ENCODE data around the gene LOXL3. TPM values are rescaled to one million over a fixed set of nuclear protein-coding genes. Genes with fewer than 3 reads are reported as not detected.

The LOXL3 gene
- total RNA-seq, 4 donors from 2014 or later = 0.48 to 4.3 (median 3.2) TPM; not detected in 1

DNA sequence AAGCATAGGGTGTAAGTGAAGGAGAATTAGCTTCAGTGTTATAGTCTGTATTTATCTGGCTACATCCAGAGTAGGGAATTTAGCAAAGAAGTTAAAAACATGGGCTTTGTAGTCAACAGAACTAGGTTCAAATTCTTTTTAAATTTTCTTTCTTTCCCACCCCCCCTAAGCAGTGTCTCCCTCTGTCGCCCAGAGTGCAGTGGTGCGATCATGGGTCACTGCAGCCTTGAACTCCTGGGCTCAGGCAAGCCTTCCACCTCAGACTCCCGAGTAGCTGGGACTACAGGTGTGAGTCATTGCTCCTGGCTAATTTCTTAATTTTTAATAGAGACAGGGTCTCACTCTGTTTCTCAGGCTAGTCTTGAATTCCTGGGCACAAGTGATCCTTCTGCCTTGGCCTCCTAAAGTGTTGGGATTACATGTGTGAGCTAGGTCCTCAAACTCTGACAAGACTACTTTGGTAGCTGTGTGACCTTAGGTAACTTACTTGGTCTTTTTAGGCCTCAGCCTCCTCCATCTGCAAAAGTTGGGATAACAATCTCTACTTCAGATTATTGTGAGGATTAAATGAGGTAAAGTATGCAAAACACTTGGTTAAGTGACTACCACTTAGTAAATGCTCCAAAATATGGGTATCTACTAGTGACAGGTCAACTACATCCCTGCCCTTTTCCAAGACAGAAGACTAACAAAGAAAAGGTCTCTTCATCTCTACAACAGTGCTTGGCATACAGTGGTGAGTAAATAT, 18.6 kb upstream of the LOXL3 start:
- H3K9me3 ChIP-seq = no peaks in the 10 kb centered on the region
- intact Hi-C loops (cut with DNase I) = no loop called here
- no peak for DNase-seq
- TF ChIP-seq CTCF (IDR thresholded peaks at IDR 0.05) (no peak), POLR2A (IDR thresholded peaks at IDR 0.05) (no peak)
- 71 to 80% methylated on average over 3 of the region's 3 CpGs for WGBS, 2 donors
- no peaks in the 10 kb centered on the region for H3K4me1 ChIP-seq
- H3K27ac ChIP-seq = no peak overlapping the region
- H3K27me3 ChIP-seq = peaks cover 0 to 16% (median 0%) of the 10 kb centered on the region in 4 donors
- H3K36me3 ChIP-seq = no peaks in the 10 kb centered on the region
- H3K4me3 ChIP-seq = no peak overlapping the region

GRCh38 chr2:74571058-74571457, 17.3 kb upstream of the LOXL3 start:
- Histone ChIP-seq H3K27ac (no peak overlapping the region), H3K4me3 (no peak overlapping the region), H3K4me1 (no peaks in the 10 kb centered on the region), H3K36me3 (no peaks in the 10 kb centered on the region), H3K27me3 (peaks cover 0 to 17% (median 0%) of the 10 kb centered on the region in 4 donors), H3K9me3 (no peaks in the 10 kb centered on the region)
- intact Hi-C loops (cut with DNase I) = no loop called here
- WGBS, 2 donors = 60 to 72% methylated on average over 1 of the region's 1 CpG
- no peak for DNase-seq
- no peak for TF ChIP-seq CTCF (IDR thresholded peaks at IDR 0.05)
- TF ChIP-seq POLR2A (IDR thresholded peaks at IDR 0.05) = no peak

GRCh38 chr2:74569686-74570085, 15.9 kb upstream of the LOXL3 start:
- intact Hi-C loops (cut with DNase I) = no loop called here
- no peak for DNase-seq
- H3K4me3 ChIP-seq = no peak overlapping the region

DNA sequence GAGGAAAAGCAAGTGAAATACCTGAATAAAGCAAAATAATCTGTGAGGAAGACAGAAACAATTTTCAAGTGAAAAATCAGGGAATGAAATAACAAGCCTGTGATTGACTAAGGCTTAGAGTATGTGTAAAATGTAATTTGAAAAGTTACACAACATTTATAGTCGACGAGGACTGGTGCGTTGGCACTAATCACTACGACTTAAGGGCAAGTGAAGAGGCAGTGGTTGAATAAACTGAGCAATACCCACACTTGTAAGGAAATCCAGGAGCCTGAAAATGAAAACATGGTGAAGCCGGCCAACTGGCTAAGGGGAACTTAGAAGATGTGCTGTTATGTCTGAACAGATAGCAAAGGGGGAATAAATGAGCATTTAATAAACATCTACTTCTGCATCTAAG, 14.1 kb upstream of the LOXL3 start:
- 63 to 67% methylated on average over 5 of the region's 5 CpGs for WGBS, 2 donors

More at GRCh38 chr2:74569686-74570085, 15.9 kb upstream of the LOXL3 start:
- TF ChIP-seq CTCF (IDR thresholded peaks at IDR 0.05) (no peak), POLR2A (IDR thresholded peaks at IDR 0.05) (no peak)
- 83 to 95% methylated on average over 1 of the region's 1 CpG for WGBS, 2 donors
- no peaks in the 10 kb centered on the region for H3K9me3 ChIP-seq
- H3K4me1 ChIP-seq = no peaks in the 10 kb centered on the region
- H3K36me3 ChIP-seq = no peaks in the 10 kb centered on the region
- peaks cover 0 to 15% (median 0%) of the 10 kb centered on the region in 4 donors for H3K27me3 ChIP-seq
- H3K27ac ChIP-seq = no peak overlapping the region

More for the DNA sequence above, 14.1 kb upstream of the LOXL3 start:
- intact Hi-C loops (cut with DNase I) = no loop called here
- H3K36me3 ChIP-seq = no peaks in the 10 kb centered on the region
- TF ChIP-seq POLR2A (IDR thresholded peaks at IDR 0.05) (no peak), CTCF (IDR thresholded peaks at IDR 0.05) (no peak)
- no peak overlapping the region for H3K4me3 ChIP-seq
- no peak overlapping the region for H3K27ac ChIP-seq
- DNase-seq = no peak
- no peaks in the 10 kb centered on the region for H3K9me3 ChIP-seq
- peaks cover 0 to 30% (median 0%) of the 10 kb centered on the region in 4 donors for H3K27me3 ChIP-seq
- no peaks in the 10 kb centered on the region for H3K4me1 ChIP-seq
